Keratinocyte (primary cell): Measurements from ENCODE around the gene DMAC1. TPM values are rescaled to one million over a fixed set of nuclear protein-coding genes. Genes with fewer than 3 reads are reported as not detected.
A peak's percentile ranks its signal among the peaks of the same experiment; 100 is the strongest.

ENCODE experiments used
- DNase-seq: peaks from one replicate; pipeline ENCODE4 v3.0.0-alpha.2; 2011; ENCODE audit warnings: low read depth, missing footprints, low spot score
- FAIRE-seq: peaks from 2 replicates; lab custom pipeline; 2011; peaks lifted over from hg19 to GRCh38; lab: Jason Lieb, UNC
- H2AFZ ChIP-seq: 2 replicates; pipeline ENCODE4 v1.6.0; 2012; ENCODE audit warnings: low read length, control low read depth, inconsistent platforms; ENCODE audit not compliant: control insufficient read depth
- H3K27ac ChIP-seq: 2 replicates; pipeline ENCODE4 v1.5.1; 2011; ENCODE audit warnings: low read length; ENCODE audit not compliant: control insufficient read depth, insufficient read depth
- H3K27me3 ChIP-seq: 3 replicates; pipeline ENCODE4 v1.6.0; 2011; ENCODE audit warnings: low read length; ENCODE audit not compliant: control insufficient read depth, insufficient read depth; ENCODE audit errors: extremely low read depth
- H3K36me3 ChIP-seq, 2 experiments: 2 replicates in 1 of 2; 3 replicates in 1 of 2; pipeline ENCODE4 v1.5.1; 2011; ENCODE audit warnings: low read length in 2 of 2, mild to moderate bottlenecking in 1 of 2; ENCODE audit not compliant: control insufficient read depth in 2 of 2, insufficient read depth in 2 of 2; ENCODE audit errors: extremely low read depth in 1 of 2
- H3K4me1 ChIP-seq: 3 replicates; pipeline ENCODE4 v1.5.1; 2011; ENCODE audit warnings: low read length; ENCODE audit not compliant: control insufficient read depth, insufficient read depth; ENCODE audit errors: extremely low read depth
- H3K4me2 ChIP-seq: 3 replicates; pipeline ENCODE4 v1.6.0; 2011; ENCODE audit warnings: low read depth, low read length; ENCODE audit not compliant: control insufficient read depth, insufficient read depth; ENCODE audit errors: extremely low read depth
- H3K4me3 ChIP-seq, 3 experiments: fragments of 200-600 bp in 1 of 3; sonication (generic) in 1 of 3; 2 replicates in 2 of 3; 3 replicates in 1 of 3; pipeline ENCODE4 v1.5.1; 2011 to 2016; ENCODE audit warnings: low read length in 3 of 3, mild to moderate bottlenecking in 3 of 3, control low read depth in 2 of 3, inconsistent platforms in 1 of 3, low read depth in 1 of 3, mixed read lengths in 1 of 3, mixed run types in 1 of 3, moderate library complexity in 1 of 3; ENCODE audit not compliant: control insufficient read depth in 2 of 3, insufficient read depth in 2 of 3; ENCODE audit errors: extremely low read depth in 1 of 3
- H3K79me2 ChIP-seq: 2 replicates; pipeline ENCODE4 v1.6.0; 2012; ENCODE audit warnings: low read length; ENCODE audit not compliant: control insufficient read depth, insufficient read depth
- H3K9ac ChIP-seq: 3 replicates; pipeline ENCODE4 v1.6.0; 2011; ENCODE audit warnings: low read length; ENCODE audit not compliant: control insufficient read depth, insufficient read depth; ENCODE audit errors: extremely low read depth
- H3K9me1 ChIP-seq: 3 replicates; pipeline ENCODE4 v1.6.0; 2011; ENCODE audit warnings: low read length; ENCODE audit not compliant: control insufficient read depth, insufficient read depth; ENCODE audit errors: extremely low read depth
- H3K9me3 ChIP-seq: 2 replicates; pipeline ENCODE4 v1.5.1; 2012; ENCODE audit warnings: low read depth, low read length; ENCODE audit not compliant: control insufficient read depth
- H4K20me1 ChIP-seq: 3 replicates; pipeline ENCODE4 v1.6.0; 2011; ENCODE audit warnings: low read length; ENCODE audit not compliant: control insufficient read depth, insufficient read depth; ENCODE audit errors: extremely low read depth
- EZH2 ChIP-seq: IDR thresholded peaks from one replicate; pipeline ENCODE4 v1.6.1; 2012; ENCODE audit warnings: inconsistent platforms, mild to moderate bottlenecking, low read length, moderate library complexity
- dilution Hi-C: fragments of 300-500 bp; cut with MboI; formaldehyde crosslinking; loops from one replicate; pipeline ENCODE4 v1.7.0; 2020; ENCODE audit warnings: low sequenced_read_pairs; ENCODE audit not compliant: extremely low pct_ligation_motif_present
- polyA plus RNA-seq, 5 experiments: library from polyadenylated mRNA; depleted of rRNA in 3 of 5; stranded (reverse) in 3 of 5; stranded (forward) in 1 of 5; unstranded in 1 of 5; fragments of >200 nt; gene quantifications; 1 replicate in 1 of 5; 2 replicates in 3 of 5; 3 replicates in 1 of 5; pipeline versions ENCODE4 v1.2.1 to v1.2.3, GENCODE V29; 2011 to 2012; ENCODE audit warnings: missing spikeins in 2 of 5, low read depth in 1 of 5, low replicate concordance in 1 of 5
- TF ChIP-seq, protein P1 (sequence below), 3 experiments: IDR thresholded peaks in 1 of 3; conservative IDR thresholded peaks in 1 of 3; optimal IDR thresholded peaks in 1 of 3; 2 replicates in 2 of 3; 3 replicates in 1 of 3; pipeline versions ENCODE3 to v1.5.1; 2011; ENCODE audit warnings: low read length in 3 of 3, mild to moderate bottlenecking in 3 of 3, moderate library complexity in 2 of 3, control low read depth in 1 of 3, inconsistent platforms in 1 of 3; ENCODE audit not compliant: insufficient read depth in 2 of 3; ENCODE audit errors: extremely low read depth in 1 of 3

The DMAC1 gene
- polyA plus RNA-seq, 1 donor (not counting 4 experiments of a cell fraction or from before 2014, with no cell fraction given) = 71.4 TPM

DNA sequence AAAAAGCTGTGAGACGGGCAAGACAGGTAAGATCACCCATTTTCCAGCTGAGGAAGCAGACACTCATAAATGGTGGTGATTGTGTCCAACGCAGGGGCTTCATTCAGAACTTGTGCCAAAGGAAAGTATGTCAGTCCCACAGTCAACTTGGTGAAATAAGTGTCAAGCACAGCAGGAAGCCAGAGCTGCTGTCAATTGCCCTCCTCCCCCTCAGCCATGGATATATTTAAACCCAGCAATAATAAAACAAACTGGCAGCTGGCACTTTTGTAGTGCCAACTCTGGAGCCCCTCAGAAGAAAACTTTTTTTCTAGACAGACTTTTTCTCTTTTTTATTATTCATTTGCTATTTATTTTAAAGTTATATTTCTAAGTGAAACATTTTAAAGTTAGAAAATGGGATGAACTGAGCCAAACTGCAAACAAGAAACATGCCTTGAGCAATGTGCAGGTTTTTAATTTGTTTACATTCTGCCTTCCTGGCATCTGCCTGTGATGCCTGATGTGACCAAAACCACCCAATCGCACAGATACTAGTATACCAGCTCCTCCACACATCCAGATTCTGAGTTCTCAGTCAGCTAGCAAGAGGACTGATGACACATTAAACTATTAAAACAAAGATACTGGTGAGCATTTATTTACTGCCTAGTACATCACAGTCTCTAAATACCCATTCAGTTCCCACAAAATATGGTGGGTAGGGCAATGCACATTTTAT is 17.0 kb downstream of the DMAC1 start:
- Histone ChIP-seq H3K4me3 (no peak overlapping the region), H3K27me3 (no peaks in the 10 kb centered on the region), H3K9me1 (no peaks in the 10 kb centered on the region), H3K4me1 (peaks cover 2% of the 10 kb centered on the region), H4K20me1 (no peaks in the 10 kb centered on the region), H3K4me2 (no peak overlapping the region), H3K9me3 (no peaks in the 10 kb centered on the region), H3K79me2 (no peaks in the 10 kb centered on the region), H3K27ac (no peak overlapping the region), H3K36me3 (peaks cover 0 to 7% of the 10 kb centered on the region in 2 experiments), H3K9ac (no peak overlapping the region), H2AFZ (no peak overlapping the region)
- dilution Hi-C loops = no loop called here
- FAIRE-seq (no peak), DNase-seq (no peak)
- no peak for TF ChIP-seq EZH2
- TF ChIP-seq, protein P1, sequence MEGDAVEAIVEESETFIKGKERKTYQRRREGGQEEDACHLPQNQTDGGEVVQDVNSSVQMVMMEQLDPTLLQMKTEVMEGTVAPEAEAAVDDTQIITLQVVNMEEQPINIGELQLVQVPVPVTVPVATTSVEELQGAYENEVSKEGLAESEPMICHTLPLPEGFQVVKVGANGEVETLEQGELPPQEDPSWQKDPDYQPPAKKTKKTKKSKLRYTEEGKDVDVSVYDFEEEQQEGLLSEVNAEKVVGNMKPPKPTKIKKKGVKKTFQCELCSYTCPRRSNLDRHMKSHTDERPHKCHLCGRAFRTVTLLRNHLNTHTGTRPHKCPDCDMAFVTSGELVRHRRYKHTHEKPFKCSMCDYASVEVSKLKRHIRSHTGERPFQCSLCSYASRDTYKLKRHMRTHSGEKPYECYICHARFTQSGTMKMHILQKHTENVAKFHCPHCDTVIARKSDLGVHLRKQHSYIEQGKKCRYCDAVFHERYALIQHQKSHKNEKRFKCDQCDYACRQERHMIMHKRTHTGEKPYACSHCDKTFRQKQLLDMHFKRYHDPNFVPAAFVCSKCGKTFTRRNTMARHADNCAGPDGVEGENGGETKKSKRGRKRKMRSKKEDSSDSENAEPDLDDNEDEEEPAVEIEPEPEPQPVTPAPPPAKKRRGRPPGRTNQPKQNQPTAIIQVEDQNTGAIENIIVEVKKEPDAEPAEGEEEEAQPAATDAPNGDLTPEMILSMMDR (optimal IDR thresholded peaks at IDR 0.05 in 1 of 3, IDR thresholded peaks at IDR 0.05 in 1 of 3, conservative IDR thresholded peaks at IDR 0.05 in 1 of 3; ENCODE audit: extremely low read depth in 1 of 3, insufficient read depth in 2 of 3, low read length in 3 of 3) = no peak

DNA sequence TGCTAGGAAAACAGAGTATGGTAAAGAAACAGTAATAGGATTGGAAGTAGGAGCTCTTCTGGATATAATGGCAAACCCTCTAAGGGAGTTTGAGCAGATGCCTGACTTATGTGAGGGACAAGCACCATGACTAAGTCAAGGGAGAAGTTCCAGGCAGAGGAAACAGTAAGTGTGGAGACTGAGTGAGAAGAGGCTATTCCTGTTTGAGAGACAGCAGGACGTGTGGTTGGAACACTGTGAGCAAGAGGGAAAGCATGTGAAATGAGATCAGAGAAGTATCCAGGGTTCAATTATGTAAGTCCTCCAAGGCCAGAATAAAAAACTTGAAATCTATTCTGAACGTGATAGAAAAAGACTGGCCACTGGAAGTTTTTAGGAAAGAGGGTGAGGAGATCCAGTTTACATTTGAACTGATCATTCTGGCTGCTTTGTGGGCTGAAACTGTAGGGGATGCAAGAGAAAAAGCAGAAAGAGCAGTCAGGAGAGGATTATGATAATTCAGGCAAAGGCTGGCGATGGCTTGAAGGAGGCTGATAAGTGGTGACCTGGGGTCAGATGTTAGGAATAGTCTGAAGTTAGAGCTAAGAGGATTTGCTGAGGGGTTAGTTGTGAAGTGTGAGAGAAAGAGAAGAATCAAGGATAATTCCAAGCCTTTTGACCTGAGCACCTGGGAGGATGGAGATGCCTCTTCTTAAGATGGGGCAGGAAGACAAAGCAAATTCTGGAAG is 19.2 kb downstream of the DMAC1 start:
- no peaks in the 10 kb centered on the region for H3K27me3 ChIP-seq
- peaks cover 2% of the 10 kb centered on the region for H3K4me1 ChIP-seq
- H3K9me3 ChIP-seq = no peaks in the 10 kb centered on the region
- no peaks in the 10 kb centered on the region for H4K20me1 ChIP-seq
- no peak overlapping the region for H2AFZ ChIP-seq
- DNase-seq = no peak
- H3K27ac ChIP-seq = no peak overlapping the region
- peak; percentile 57 for FAIRE-seq
- no peak overlapping the region for H3K9ac ChIP-seq
- no peak for TF ChIP-seq EZH2
- TF ChIP-seq, protein P1 (optimal IDR thresholded peaks at IDR 0.05 in 1 of 3, IDR thresholded peaks at IDR 0.05 in 1 of 3, conservative IDR thresholded peaks at IDR 0.05 in 1 of 3; ENCODE audit: extremely low read depth in 1 of 3, insufficient read depth in 2 of 3, low read length in 3 of 3) = no peak
- H3K4me3 ChIP-seq = no peak overlapping the region
- no peaks in the 10 kb centered on the region for H3K36me3 ChIP-seq
- no peak overlapping the region for H3K4me2 ChIP-seq
- dilution Hi-C loops = no loop called here
- no peaks in the 10 kb centered on the region for H3K9me1 ChIP-seq
- no peaks in the 10 kb centered on the region for H3K79me2 ChIP-seq
